Fibroblast of lung (primary cell): Measurements from ENCODE around the gene RTCB. TPM values are rescaled to one million over a fixed set of nuclear protein-coding genes. Genes with fewer than 3 reads are reported as not detected.

Experiments used
- DNase-seq, 2 donors: peaks; one replicate each; pipeline versions ENCODE4 v3.0.0 to v3.0.0-alpha.2; 2010; ENCODE audit warnings: low read depth in 2 of 2
- H2AFZ ChIP-seq: 2 replicates; pipeline ENCODE4 v1.5.1; 2012; ENCODE audit warnings: low read length, control low read depth, inconsistent platforms
- H3K27ac ChIP-seq: 2 replicates; pipeline ENCODE4 v1.5.1; 2011; ENCODE audit warnings: low read length, control low read depth; ENCODE audit not compliant: insufficient read depth
- H3K27me3 ChIP-seq: 2 replicates; pipeline ENCODE4 v1.5.1; 2011; ENCODE audit warnings: mild to moderate bottlenecking, low read length; ENCODE audit not compliant: control insufficient read depth, insufficient read depth
- H3K36me3 ChIP-seq: 2 replicates; pipeline ENCODE4 v1.5.1; 2011; ENCODE audit warnings: low read length; ENCODE audit not compliant: control insufficient read depth, insufficient read depth
- H3K4me1 ChIP-seq: 2 replicates; pipeline ENCODE4 v1.5.1; 2011; ENCODE audit warnings: low read length; ENCODE audit not compliant: control insufficient read depth, insufficient read depth; ENCODE audit errors: extremely low read depth
- H3K4me2 ChIP-seq: 2 replicates; pipeline ENCODE4 v1.5.1; 2011; ENCODE audit warnings: low read length, control low read depth; ENCODE audit not compliant: insufficient read depth; ENCODE audit errors: extremely low read depth
- H3K4me3 ChIP-seq, 4 experiments: fragments of 200-600 bp in 1 of 4; sonication (generic) in 1 of 4; replicated peaks in 1 of 4; 2 replicates each; pipeline ENCODE4 v1.5.1; 2011 to 2016; ENCODE audit warnings: low read length in 4 of 4, low read depth in 3 of 4, mild to moderate bottlenecking in 3 of 4, control low read depth in 2 of 4, inconsistent platforms in 1 of 4, mixed read lengths in 1 of 4; ENCODE audit not compliant: insufficient read depth in 1 of 4; ENCODE audit errors: control extremely low read depth in 1 of 4
- H3K79me2 ChIP-seq: 2 replicates; pipeline ENCODE4 v1.5.1; 2012; ENCODE audit warnings: mild to moderate bottlenecking, low read length, inconsistent platforms; ENCODE audit not compliant: control insufficient read depth, insufficient read depth
- H3K9ac ChIP-seq: 2 replicates; pipeline ENCODE4 v1.5.1; 2011; ENCODE audit warnings: mild to moderate bottlenecking, low read length, control low read depth; ENCODE audit not compliant: insufficient read depth
- H3K9me3 ChIP-seq: 2 replicates; pipeline ENCODE4 v1.5.1; 2012; ENCODE audit warnings: low read depth, low read length; ENCODE audit not compliant: control insufficient read depth, insufficient read depth
- H4K20me1 ChIP-seq: 2 replicates; pipeline ENCODE4 v1.5.1; 2011; ENCODE audit warnings: low read length; ENCODE audit not compliant: control insufficient read depth, insufficient read depth; ENCODE audit errors: extremely low read depth
- CTCF ChIP-seq, 2 donors: IDR thresholded peaks in 1 of 2; conservative IDR thresholded peaks in 1 of 2; 1 replicate in 1 of 2; 2 replicates in 1 of 2; pipeline ENCODE4 v1.5.1; 2011 to 2012; ENCODE audit warnings: low read length in 2 of 2, control low read depth in 1 of 2, inconsistent platforms in 1 of 2, low read depth in 1 of 2, mild to moderate bottlenecking in 1 of 2
- EZH2 ChIP-seq: IDR thresholded peaks from 2 replicates; pipeline ENCODE4 v1.5.1; 2012; ENCODE audit warnings: low read length, control low read depth, mild to moderate bottlenecking; ENCODE audit errors: missing control alignments
- polyA plus RNA-seq, 2 donors: library from polyadenylated mRNA; depleted of rRNA in 1 of 2; stranded (reverse) in 1 of 2; unstranded in 1 of 2; fragments of >200 nt; gene quantifications; 2 replicates each; pipeline ENCODE4 v1.2.1, GENCODE V29; 2011 to 2012; ENCODE audit warnings: missing spikeins in 1 of 2
- total RNA-seq: library from RNA; depleted of rRNA; stranded (reverse); fragments of >200 nt; gene quantifications from 2 replicates; pipeline ENCODE4 v1.2.1, GENCODE V29; 2014

Gene RTCB
- total and polyA plus RNA-seq, 2 donors (not counting 1 experiment from before 2014, with no cell fraction given): 88.7 to 111 TPM

GRCh38 chr22:32410459-32410858 lies 1.6 kb downstream of the RTCB start:
- peak overlapping the region; percentile 76 for H3K4me2 ChIP-seq
- TF ChIP-seq EZH2 (no peak), CTCF (conservative IDR thresholded peaks at IDR 0.05 in 1 of 2, IDR thresholded peaks at IDR 0.05 in 1 of 2; ENCODE audit: low read depth in 1 of 2, low read length in 2 of 2) (no peak)
- H3K4me3 ChIP-seq: peak overlapping the region in 2 of 4 experiments; percentile 91 to 100
- H4K20me1 ChIP-seq: no peaks in the 10 kb centered on the region
- H3K4me1 ChIP-seq: no peaks in the 10 kb centered on the region
- no peaks in the 10 kb centered on the region for H3K9me3 ChIP-seq
- no peak overlapping the region for H2AFZ ChIP-seq
- no peak overlapping the region for H3K9ac ChIP-seq
- DNase-seq: no peak
- H3K27ac ChIP-seq: no peak overlapping the region
- peaks cover 24% of the 10 kb centered on the region for H3K79me2 ChIP-seq
- H3K36me3 ChIP-seq: peaks cover 3% of the 10 kb centered on the region
- no peaks in the 10 kb centered on the region for H3K27me3 ChIP-seq

GRCh38 chr22:32409977-32410376 lies 2.1 kb downstream of the RTCB start:
- Histone ChIP-seq H2AFZ (no peak overlapping the region), H3K79me2 (peaks cover 24% of the 10 kb centered on the region)

GRCh38 chr22:32407936-32408335 lies 4.1 kb downstream of the RTCB start:
- H3K36me3 ChIP-seq: peaks cover 5% of the 10 kb centered on the region
- no peaks in the 10 kb centered on the region for H3K4me1 ChIP-seq
- no peak overlapping the region for H3K4me3 ChIP-seq
- H2AFZ ChIP-seq: no peak overlapping the region
- H3K9ac ChIP-seq: no peak overlapping the region
- no peak overlapping the region for H3K4me2 ChIP-seq
- no peaks in the 10 kb centered on the region for H3K27me3 ChIP-seq
- H3K27ac ChIP-seq: no peak overlapping the region
- H3K79me2 ChIP-seq: peaks cover 24% of the 10 kb centered on the region
- DNase-seq: no peak
- H4K20me1 ChIP-seq: no peaks in the 10 kb centered on the region
- no peak for TF ChIP-seq EZH2
- no peak for TF ChIP-seq CTCF (conservative IDR thresholded peaks at IDR 0.05 in 1 of 2, IDR thresholded peaks at IDR 0.05 in 1 of 2; ENCODE audit: low read depth in 1 of 2, low read length in 2 of 2)
- no peaks in the 10 kb centered on the region for H3K9me3 ChIP-seq

More at GRCh38 chr22:32409977-32410376, 2.1 kb downstream of the RTCB start:
- H3K9me3 ChIP-seq: no peaks in the 10 kb centered on the region
- no peak overlapping the region for H3K9ac ChIP-seq
- H3K4me3 ChIP-seq: no peak overlapping the region
- no peak for DNase-seq
- H3K4me1 ChIP-seq: no peaks in the 10 kb centered on the region
- no peak overlapping the region for H3K4me2 ChIP-seq
- no peaks in the 10 kb centered on the region for H4K20me1 ChIP-seq
- no peak for TF ChIP-seq EZH2
- TF ChIP-seq CTCF (conservative IDR thresholded peaks at IDR 0.05 in 1 of 2, IDR thresholded peaks at IDR 0.05 in 1 of 2; ENCODE audit: low read depth in 1 of 2, low read length in 2 of 2): no peak
- H3K27me3 ChIP-seq: no peaks in the 10 kb centered on the region
- peaks cover 3% of the 10 kb centered on the region for H3K36me3 ChIP-seq
- H3K27ac ChIP-seq: no peak overlapping the region
